ENCODE data around the gene RCVRN.

The RCVRN gene

DNA sequence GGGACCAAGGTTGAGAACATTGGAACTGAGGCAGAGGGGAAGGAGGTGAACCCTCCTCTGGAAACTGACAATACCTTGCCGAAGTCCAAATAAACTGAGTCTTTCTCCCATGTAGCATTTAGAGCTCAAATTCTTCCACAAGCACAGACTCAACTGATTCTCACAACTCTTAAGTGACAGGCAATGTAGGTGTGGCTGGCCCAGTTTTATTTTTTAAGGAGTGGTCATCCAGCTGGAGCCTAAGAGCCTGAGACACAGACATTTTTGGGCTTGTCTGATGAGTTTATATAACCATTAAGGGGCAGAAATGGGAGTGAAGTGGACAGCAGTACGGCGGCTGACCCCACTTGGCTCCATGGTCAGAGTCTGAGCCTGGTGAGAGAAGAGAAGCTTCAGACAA is 10.8 kb downstream of the RCVRN start:
- peaks cover 11% of the 10 kb centered on the region for H3K4me1 ChIP-seq (ENCODE audit: control insufficient read depth, insufficient read depth, low read length)
- no peak overlapping the region for H3K4me3 ChIP-seq (ENCODE audit: low read length)
- DNase-seq (ENCODE audit: low read depth), result no peak

DNA sequence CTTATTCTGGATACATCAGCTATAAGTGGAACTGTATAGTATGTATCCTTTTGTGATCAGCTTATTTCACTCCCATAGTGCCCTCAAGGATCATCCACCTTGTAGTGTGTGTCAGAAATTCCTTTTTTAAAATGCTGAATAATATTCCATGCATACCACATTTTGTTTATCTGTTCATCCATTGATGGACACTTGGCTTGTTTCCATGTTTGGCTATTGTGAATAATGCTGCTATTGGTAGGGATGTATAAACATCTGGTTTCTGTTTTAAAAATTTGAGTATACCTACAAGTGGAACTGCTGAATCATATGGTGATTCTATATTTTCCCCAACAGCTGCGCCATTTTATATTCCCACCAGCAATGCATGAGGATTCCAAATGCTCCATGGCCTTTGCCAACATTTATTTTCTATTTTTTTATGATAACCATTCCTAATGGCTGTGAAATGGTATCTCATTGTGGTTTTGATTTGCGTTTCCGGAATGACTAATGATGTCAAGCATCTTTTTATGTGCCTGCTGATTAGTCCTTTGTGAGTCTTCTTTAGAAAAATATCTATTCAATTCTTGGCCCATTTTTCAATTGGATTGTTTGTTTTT is 11.6 kb downstream of the RCVRN start:
- no peaks in the 10 kb centered on the region for H3K36me3 ChIP-seq (ENCODE audit: control insufficient read depth, insufficient read depth, low read length, severe bottlenecking)
- no peak for DNase-seq (ENCODE audit: low read depth)
- H3K9me3 ChIP-seq (ENCODE audit: control insufficient read depth, low read length), result no peaks in the 10 kb centered on the region
- peaks cover 9% of the 10 kb centered on the region for H3K4me1 ChIP-seq (ENCODE audit: control insufficient read depth, insufficient read depth, low read length)
- no peak overlapping the region for H3K4me3 ChIP-seq (ENCODE audit: low read length)
- H3K27me3 ChIP-seq (replicated peaks; ENCODE audit: control insufficient read depth, insufficient read depth, low read length), result peaks cover 23% of the 10 kb centered on the region
- H3K9ac ChIP-seq (ENCODE audit: low read length), result no peak overlapping the region

More for the DNA sequence above, 10.8 kb downstream of the RCVRN start:
- Histone ChIP-seq H3K9ac (ENCODE audit: low read length) (no peak overlapping the region), H3K36me3 (ENCODE audit: control insufficient read depth, insufficient read depth, low read length, severe bottlenecking) (no peaks in the 10 kb centered on the region), H3K9me3 (ENCODE audit: control insufficient read depth, low read length) (no peaks in the 10 kb centered on the region), H3K27me3 (replicated peaks; ENCODE audit: control insufficient read depth, insufficient read depth, low read length) (peaks cover 17% of the 10 kb centered on the region)

GRCh38 chr17:9890124-9890523 is 14.9 kb downstream of the RCVRN start:
- peaks cover 9% of the 10 kb centered on the region for H3K4me1 ChIP-seq (ENCODE audit: control insufficient read depth, insufficient read depth, low read length)
- H3K9me3 ChIP-seq (ENCODE audit: control insufficient read depth, low read length), result peaks cover 8% of the 10 kb centered on the region
- DNase-seq (ENCODE audit: low read depth), result no peak
- H3K4me3 ChIP-seq (ENCODE audit: low read length), result no peak overlapping the region
- H3K27me3 ChIP-seq (replicated peaks; ENCODE audit: control insufficient read depth, insufficient read depth, low read length), result peaks cover 21% of the 10 kb centered on the region
- no peaks in the 10 kb centered on the region for H3K36me3 ChIP-seq (ENCODE audit: control insufficient read depth, insufficient read depth, low read length, severe bottlenecking)
- no peak overlapping the region for H3K9ac ChIP-seq (ENCODE audit: low read length)

DNA sequence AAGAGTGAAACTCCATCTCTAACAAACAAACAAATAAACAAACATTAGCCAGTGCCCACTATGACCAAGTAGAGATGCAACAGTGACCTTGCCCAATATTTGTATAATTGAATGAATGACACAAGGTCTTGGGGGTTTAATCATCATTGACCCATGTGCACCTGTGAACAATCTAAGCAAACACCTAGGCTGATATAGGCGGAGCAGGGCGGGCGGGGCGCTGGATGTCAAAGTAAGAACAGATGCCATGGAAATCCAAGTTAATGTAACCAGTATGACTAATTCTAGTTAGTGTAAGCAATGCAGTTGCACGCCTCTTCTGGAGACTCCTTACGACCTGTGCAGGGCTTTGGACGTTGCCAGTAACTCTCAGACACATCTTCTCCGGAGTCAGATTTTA is 17.6 kb downstream of the RCVRN start:
- Histone ChIP-seq H3K9me3 (ENCODE audit: control insufficient read depth, low read length) (peaks cover 32% of the 10 kb centered on the region), H3K9ac (ENCODE audit: low read length) (no peak overlapping the region), H3K27me3 (replicated peaks; ENCODE audit: control insufficient read depth, insufficient read depth, low read length) (peaks cover 17% of the 10 kb centered on the region), H3K4me1 (ENCODE audit: control insufficient read depth, insufficient read depth, low read length) (no peaks in the 10 kb centered on the region), H3K4me3 (ENCODE audit: low read length) (no peak overlapping the region), H3K36me3 (ENCODE audit: control insufficient read depth, insufficient read depth, low read length, severe bottlenecking) (no peaks in the 10 kb centered on the region)
- DNase-seq (ENCODE audit: low read depth), result no peak

GRCh38 chr17:9886141-9886930 is 18.7 kb downstream of the RCVRN start:
- Histone ChIP-seq H3K9ac (ENCODE audit: low read length) (no peak overlapping the region), H3K9me3 (ENCODE audit: control insufficient read depth, low read length) (peaks cover 42% of the 10 kb centered on the region), H3K36me3 (ENCODE audit: control insufficient read depth, insufficient read depth, low read length, severe bottlenecking) (no peaks in the 10 kb centered on the region), H3K4me3 (ENCODE audit: low read length) (no peak overlapping the region), H3K4me1 (ENCODE audit: control insufficient read depth, insufficient read depth, low read length) (no peaks in the 10 kb centered on the region), H3K27me3 (replicated peaks; ENCODE audit: control insufficient read depth, insufficient read depth, low read length) (peaks cover 17% of the 10 kb centered on the region)
- no peak for DNase-seq (ENCODE audit: low read depth)

DNA sequence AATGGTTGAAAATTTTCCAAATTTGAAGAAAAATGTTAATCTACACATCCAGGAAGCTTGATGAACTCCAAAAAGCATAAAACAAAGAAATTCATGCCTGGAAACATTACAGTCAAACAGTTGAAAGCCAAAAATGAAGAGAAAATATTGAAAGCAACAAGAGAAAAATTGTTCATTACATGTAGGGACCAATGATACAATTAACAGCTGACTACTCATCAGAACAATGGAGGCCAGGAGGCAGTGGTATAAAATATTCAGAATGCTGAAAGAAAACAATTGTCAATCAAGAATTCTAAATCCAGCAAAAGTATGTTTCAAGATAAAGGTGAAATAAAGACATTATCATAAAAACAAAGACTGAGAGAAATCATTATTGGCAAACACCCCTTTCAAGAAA is 21.6 kb downstream of the RCVRN start:
- peaks cover 9% of the 10 kb centered on the region for H3K4me1 ChIP-seq (ENCODE audit: control insufficient read depth, insufficient read depth, low read length)
- no peak overlapping the region for H3K4me3 ChIP-seq (ENCODE audit: low read length)
- H3K9ac ChIP-seq (ENCODE audit: low read length), result no peak overlapping the region
- no peaks in the 10 kb centered on the region for H3K27me3 ChIP-seq (replicated peaks; ENCODE audit: control insufficient read depth, insufficient read depth, low read length)
- no peaks in the 10 kb centered on the region for H3K36me3 ChIP-seq (ENCODE audit: control insufficient read depth, insufficient read depth, low read length, severe bottlenecking)
- DNase-seq (ENCODE audit: low read depth), result no peak
- peaks cover 42% of the 10 kb centered on the region for H3K9me3 ChIP-seq (ENCODE audit: control insufficient read depth, low read length)

GRCh38 chr17:9880582-9880999 is 24.5 kb downstream of the RCVRN start:
- DNase-seq (ENCODE audit: low read depth), result no peak
- H3K4me1 ChIP-seq (ENCODE audit: control insufficient read depth, insufficient read depth, low read length), result peaks cover 20% of the 10 kb centered on the region

GRCh38 chr17:9878786-9879525 is 26.1 kb downstream of the RCVRN start:
- DNase-seq (ENCODE audit: low read depth), result no peak
- Histone ChIP-seq H3K27me3 (replicated peaks; ENCODE audit: control insufficient read depth, insufficient read depth, low read length) (no peaks in the 10 kb centered on the region), H3K9me3 (ENCODE audit: control insufficient read depth, low read length) (peaks cover 25% of the 10 kb centered on the region), H3K9ac (ENCODE audit: low read length) (no peak overlapping the region), H3K4me1 (ENCODE audit: control insufficient read depth, insufficient read depth, low read length) (peaks cover 33% of the 10 kb centered on the region), H3K36me3 (ENCODE audit: control insufficient read depth, insufficient read depth, low read length, severe bottlenecking) (no peaks in the 10 kb centered on the region), H3K4me3 (ENCODE audit: low read length) (no peak overlapping the region)

More at GRCh38 chr17:9880582-9880999, 24.5 kb downstream of the RCVRN start:
- no peak overlapping the region for H3K4me3 ChIP-seq (ENCODE audit: low read length)
- H3K27me3 ChIP-seq (replicated peaks; ENCODE audit: control insufficient read depth, insufficient read depth, low read length), result no peaks in the 10 kb centered on the region
- H3K9ac ChIP-seq (ENCODE audit: low read length), result no peak overlapping the region
- H3K9me3 ChIP-seq (ENCODE audit: control insufficient read depth, low read length), result peaks cover 38% of the 10 kb centered on the region
- H3K36me3 ChIP-seq (ENCODE audit: control insufficient read depth, insufficient read depth, low read length, severe bottlenecking), result no peaks in the 10 kb centered on the region

GRCh38 chr17:9878356-9878755 is 26.7 kb downstream of the RCVRN start:
- peaks cover 19% of the 10 kb centered on the region for H3K9me3 ChIP-seq (ENCODE audit: control insufficient read depth, low read length)
- DNase-seq (ENCODE audit: low read depth), result no peak
- no peak overlapping the region for H3K9ac ChIP-seq (ENCODE audit: low read length)
- H3K36me3 ChIP-seq (ENCODE audit: control insufficient read depth, insufficient read depth, low read length, severe bottlenecking), result no peaks in the 10 kb centered on the region
- H3K4me1 ChIP-seq (ENCODE audit: control insufficient read depth, insufficient read depth, low read length), result peaks cover 37% of the 10 kb centered on the region
- H3K27me3 ChIP-seq (replicated peaks; ENCODE audit: control insufficient read depth, insufficient read depth, low read length), result no peaks in the 10 kb centered on the region
- H3K4me3 ChIP-seq (ENCODE audit: low read length), result no peak overlapping the region

- Histone ChIP-seq H3K27me3 (replicated peaks; ENCODE audit: control insufficient read depth, insufficient read depth, low read length) (no peaks in the 10 kb centered on the region), H3K36me3 (ENCODE audit: control insufficient read depth, insufficient read depth, low read length, severe bottlenecking) (no peaks in the 10 kb centered on the region), H3K9me3 (ENCODE audit: control insufficient read depth, low read length) (no peaks in the 10 kb centered on the region), H3K4me3 (ENCODE audit: low read length) (peak overlapping the region; percentile 46), H3K4me1 (ENCODE audit: control insufficient read depth, insufficient read depth, low read length) (peaks cover 43% of the 10 kb centered on the region), H3K9ac (ENCODE audit: low read length) (peak overlapping the region; percentile 72)
- DNase-seq (ENCODE audit: low read depth), result peak; percentile 8
These were observed 29.6 kb downstream of the RCVRN start for GRCh38 chr17:9875441-9875840.

DNA sequence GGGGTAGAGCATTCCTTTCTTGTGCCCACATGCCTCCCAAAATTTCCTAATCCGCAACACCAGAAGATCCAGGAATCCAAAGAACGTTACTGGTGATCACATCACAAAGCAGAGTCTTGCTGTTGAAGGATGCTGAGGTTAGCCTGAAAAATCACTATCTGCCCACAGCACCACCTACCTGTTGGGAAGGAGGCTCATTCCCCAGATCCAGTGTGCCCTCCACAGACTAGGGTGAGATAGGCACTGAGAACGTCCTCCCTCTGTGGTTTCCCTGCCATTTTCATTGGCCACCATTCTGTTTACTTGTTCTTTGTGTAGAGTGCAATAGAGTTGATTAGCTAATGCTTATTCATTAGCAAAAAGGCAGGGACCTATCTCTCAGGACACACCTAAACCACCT is 30.3 kb downstream of the RCVRN start:
- H3K9ac ChIP-seq (ENCODE audit: low read length), result peak overlapping the region; percentile 72
- H3K9me3 ChIP-seq (ENCODE audit: control insufficient read depth, low read length), result no peaks in the 10 kb centered on the region
- H3K27me3 ChIP-seq (replicated peaks; ENCODE audit: control insufficient read depth, insufficient read depth, low read length), result no peaks in the 10 kb centered on the region
- H3K4me3 ChIP-seq (ENCODE audit: low read length), result peak overlapping the region; percentile 46
- H3K4me1 ChIP-seq (ENCODE audit: control insufficient read depth, insufficient read depth, low read length), result peaks cover 39% of the 10 kb centered on the region
- no peaks in the 10 kb centered on the region for H3K36me3 ChIP-seq (ENCODE audit: control insufficient read depth, insufficient read depth, low read length, severe bottlenecking)
- no peak for DNase-seq (ENCODE audit: low read depth)
